HS-27A (cell line): ENCODE results near the gene MACROD2.
"Not testable (repeated sequence)": the region's sequence is repeated elsewhere in the genome, so short reads cannot be mapped to it uniquely, and the experiment has no call there.

Source experiments
- DNase-seq: peaks from one replicate; pipeline ENCODE4 v3.0.0-alpha.2; 2012; ENCODE audit warnings: low read depth, missing footprints

The MACROD2 gene

DNA sequence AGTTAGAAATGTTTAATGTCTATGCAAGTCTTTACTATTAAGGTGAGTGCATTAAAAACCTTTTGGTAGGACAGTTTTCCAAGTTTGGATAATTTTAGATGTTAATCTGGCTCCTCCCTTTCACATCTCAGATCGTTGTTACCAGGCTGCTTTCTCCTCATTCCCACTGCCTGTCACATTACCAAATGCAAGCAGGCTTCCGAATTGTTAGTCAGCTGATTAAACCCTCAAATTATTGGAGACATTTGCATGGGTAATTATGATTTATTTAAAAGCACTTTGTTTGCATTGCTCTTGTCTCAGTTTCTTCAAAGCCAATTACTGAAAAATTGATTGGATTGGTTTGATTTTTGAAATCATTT lies 1761.4 kb downstream of the MACROD2 start:
- DNase-seq = no peak

DNA sequence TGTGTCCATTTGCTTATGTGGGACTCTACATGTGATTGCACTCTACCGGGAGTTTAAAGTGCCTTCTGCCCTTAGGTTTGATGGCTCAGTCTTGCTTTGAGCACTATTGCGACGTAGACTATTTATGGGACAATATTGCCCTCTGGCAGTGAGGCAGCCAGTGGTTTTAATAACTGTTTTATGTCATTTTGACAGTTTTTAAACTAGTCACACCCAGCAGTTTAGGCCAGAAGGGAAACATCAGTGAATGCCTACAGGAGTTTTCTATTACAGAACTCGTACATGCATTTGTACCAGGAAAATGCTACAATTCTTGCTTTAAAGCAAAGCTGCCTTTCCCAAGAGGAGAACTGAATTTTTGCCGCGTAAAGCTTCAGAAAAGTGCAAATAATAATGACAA lies 1764.3 kb downstream of the MACROD2 start:
- no peak for DNase-seq

DNA sequence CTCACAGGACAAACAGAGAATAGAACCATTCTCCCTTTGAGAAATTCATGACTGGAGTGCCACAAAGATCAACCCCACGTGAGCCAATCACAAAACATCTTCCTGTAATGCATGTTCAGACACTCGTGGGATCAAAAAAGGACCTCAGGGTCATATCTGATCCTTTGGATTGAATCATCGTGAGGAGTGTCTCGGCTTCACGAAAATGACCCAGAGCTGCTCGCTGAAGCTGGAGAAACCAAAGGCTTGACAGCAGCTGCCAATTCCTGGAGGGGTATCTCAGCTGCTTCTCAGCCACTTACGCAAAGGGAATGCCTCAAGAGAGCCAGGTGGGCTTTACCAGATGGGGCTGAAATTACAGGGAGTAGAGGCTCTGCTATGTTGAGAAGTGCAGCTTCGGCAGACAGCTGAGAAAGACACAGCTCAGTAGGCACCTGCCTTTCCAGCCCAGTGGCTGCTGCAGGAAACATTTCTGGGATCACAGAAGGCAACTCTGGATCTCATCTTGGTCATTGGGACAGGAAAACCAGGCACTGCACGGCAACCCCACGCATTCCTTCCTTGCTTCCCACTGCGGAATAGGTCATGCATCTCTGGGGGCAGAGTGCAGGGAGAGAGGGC lies 1764.8 kb downstream of the MACROD2 start:
- DNase-seq = no peak

DNA sequence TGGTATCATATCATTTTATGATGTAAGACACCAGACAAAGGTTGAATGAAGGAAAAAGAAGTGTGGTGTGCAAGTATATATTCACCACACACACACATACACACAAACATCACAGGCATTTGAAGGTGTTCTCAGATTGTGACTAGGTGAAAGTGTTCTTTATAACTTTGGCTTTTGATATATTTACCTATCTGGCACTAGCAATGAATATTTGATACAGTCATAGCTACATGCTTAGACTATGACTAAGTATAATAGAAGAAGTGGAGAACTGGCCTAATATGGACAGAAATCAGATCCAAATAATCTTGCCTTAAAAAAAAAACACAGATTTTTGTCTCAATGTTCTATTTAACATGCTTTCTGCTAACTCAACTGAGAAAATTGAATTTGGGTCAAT lies 1768.0 kb downstream of the MACROD2 start:
- peak; percentile 53 for DNase-seq

DNA sequence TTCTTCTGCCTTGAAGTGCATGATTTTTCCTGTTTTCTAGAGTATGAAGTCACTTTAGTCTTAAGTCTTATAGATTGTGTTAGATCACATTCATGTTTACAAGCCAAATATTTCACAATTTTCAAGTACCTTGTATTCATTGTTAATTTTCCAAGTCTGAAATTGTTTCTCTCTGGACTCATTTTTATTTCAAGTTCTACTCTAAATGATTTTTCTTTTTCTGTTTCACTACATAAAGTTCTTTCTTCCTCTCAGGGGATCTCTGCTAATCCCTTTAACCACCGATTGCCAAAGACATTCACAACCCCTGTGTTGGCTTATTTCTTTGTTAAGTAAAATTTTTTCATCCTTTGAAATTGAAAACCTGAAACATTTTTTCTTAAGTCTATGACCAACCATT lies 1772.3 kb downstream of the MACROD2 start:
- DNase-seq = no peak

DNA sequence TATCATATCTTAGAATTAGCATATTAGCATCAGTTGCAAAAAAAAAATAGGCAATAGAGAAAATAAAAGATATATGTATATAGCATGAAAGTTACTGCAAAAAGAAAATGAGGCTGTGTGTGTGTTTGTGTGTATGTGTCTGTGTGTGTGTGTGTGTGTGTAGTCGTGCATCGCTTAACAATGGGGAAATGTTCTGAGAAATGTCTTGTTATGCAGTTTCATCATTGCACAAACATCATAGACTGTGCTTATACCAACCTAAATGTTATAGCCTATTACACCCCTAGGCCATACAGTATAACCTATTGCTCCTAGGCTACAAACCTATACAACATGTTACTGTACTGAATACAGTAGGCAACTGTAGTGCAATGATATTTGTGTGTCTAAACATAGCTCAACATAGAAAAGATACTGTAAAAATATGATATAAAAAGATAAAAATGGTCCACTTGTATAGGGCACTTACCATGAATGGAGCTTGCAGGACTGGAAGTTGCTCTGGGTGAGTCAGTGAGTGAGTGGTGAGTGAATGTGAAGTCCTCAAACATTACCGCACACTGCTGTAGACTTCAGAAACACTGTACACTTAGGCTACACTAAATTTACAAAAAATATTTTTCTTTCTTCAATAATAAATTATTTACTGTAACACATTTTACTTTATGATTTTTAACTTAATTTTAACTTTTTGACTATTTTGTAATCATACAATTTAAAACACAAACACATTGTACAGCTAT lies 1772.9 kb downstream of the MACROD2 start:
- no peak for DNase-seq

DNA sequence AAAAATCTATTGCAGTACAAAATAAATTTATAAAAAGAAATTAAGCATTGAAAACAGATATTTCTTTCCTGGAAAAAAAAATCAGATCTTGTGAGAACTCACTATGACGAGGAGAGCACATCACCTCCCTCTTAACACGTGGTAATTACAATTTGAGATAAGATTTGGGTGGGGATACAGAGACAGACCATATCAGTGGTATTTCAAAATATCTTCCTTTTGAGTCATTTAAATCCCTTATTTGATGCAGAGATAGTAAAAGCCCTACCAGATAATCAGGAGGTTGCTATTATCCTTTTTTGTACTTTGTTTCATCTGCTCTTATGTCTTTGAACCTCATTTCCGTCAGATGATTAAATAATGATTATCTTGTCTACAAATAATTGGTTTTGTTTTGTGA lies 1777.5 kb downstream of the MACROD2 start:
- DNase-seq = no peak

DNA sequence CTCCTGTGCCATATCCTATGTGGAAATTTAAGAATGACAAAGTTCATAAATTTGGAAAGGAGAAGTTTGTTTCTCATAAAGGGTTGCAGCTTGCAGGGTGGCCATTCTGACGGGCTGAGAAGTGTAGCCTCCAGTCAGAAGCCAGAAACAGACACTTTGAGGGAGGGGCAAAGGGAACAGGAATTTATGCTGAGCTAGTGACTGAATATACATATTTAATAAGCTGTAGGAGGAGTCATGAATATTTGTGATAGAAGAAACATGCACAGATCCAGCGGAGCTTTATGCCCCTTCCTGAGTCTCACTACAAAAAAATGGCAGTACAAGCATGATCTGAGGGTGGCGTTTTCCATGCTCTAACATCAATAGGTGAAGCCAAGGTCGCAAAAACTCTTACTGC lies 1779.6 kb downstream of the MACROD2 start:
- DNase-seq = no peak

DNA sequence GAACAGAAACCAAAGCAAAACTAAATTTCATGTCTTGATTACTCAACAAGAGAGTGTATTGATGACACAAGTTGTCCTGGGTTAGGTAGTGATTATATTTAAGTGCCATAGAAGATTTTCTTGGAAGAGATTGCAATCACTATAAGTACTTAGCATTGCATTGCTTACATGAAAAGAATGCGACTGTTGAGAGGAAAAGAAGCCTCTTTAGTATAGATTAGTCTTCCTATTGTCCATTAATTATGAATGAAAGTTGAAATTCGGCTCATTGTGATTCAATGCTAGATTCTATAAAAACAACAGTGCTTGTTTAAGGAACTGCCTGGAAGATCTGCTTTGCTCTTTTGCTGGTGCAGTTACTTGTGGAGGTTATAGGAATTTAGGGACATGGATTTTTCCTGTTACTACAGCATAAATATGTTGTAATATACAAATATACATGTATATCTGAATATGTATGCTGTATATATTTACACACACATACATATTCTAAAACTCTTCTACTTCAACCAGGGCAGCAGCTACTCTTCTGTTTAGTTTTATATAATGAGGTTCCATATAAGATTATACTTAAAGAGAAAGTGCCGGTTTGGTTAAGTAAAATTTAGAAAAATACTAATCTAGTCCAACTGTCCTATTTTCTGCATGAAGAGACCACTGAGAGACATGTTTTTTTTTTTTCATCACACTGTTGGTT lies 1781.6 kb downstream of the MACROD2 start:
- no peak for DNase-seq

DNA sequence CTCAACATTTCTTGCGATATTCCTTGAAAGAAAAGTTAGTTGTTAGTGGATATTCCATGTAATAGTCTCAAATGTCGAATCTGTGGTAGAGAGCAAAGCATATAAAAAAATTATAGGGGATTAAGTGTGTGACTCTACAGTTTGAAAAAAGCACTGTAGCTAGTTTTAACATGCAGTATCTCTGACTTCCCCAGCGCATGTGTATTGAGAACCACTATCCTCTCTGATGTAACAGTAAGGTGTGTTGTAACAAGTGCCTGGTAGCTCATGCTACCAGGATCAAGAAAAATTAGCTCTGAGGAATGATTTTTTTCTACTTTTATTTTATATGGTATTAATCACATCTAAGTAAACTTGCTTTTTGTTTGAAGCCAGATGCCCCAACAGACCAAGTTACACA lies 1788.7 kb downstream of the MACROD2 start:
- no peak for DNase-seq

DNA sequence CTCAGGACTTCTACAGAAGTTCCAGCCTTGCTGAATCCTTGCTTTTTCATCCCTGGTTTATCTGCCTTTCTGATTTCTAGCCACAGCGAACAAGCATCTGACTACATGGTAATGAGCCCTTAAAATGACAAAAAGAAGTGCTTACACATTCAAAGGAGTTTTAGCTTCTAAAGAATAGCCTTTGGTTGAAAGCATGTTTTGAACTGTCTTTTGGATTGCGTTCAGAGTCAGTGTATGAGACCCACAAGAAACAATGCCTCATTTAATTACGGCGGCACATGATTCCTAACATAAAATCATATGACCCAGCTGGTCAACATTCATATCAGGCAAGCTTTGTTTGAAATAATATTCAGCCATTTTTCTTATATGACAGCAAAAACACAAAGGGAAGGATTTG lies 1793.8 kb downstream of the MACROD2 start:
- DNase-seq = no peak

DNA sequence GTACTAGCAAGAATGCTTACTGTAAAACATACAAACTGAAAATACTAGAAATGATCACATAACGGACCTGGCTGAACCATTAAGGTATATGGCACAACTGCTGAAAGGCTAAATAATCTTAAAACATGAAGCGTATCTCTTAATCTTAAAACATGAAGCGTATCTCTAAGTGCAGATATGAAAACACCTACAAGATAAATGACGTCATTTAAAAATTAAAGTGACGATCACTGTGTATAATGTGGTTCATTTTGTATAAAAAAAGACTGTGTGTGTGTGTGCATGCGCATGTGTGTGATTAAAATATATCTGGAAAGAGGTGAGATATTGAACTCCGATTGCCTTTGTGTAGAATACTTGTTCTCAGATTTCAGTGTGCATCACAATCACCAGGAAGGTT lies 1797.5 kb downstream of the MACROD2 start:
- DNase-seq = no peak

DNA sequence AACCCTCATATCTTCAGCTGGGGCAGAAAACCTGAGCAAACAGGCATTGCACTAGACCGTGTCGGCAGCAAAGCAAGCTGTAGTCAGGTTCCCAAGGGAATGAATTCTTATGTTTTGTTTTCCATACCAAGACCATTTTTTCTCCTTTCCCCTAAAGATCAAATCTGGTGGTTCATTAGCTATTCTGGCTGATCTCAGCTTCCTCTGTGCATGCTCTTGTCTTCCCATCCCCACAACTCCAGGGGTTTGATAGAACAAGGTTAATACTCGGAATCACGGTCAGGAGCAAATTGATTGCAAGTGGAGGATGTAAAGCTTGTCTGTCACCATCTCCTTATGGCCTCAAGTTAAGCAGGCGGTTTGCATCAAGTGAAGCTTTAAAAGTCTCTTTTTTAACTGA lies 1799.1 kb downstream of the MACROD2 start:
- no peak for DNase-seq

DNA sequence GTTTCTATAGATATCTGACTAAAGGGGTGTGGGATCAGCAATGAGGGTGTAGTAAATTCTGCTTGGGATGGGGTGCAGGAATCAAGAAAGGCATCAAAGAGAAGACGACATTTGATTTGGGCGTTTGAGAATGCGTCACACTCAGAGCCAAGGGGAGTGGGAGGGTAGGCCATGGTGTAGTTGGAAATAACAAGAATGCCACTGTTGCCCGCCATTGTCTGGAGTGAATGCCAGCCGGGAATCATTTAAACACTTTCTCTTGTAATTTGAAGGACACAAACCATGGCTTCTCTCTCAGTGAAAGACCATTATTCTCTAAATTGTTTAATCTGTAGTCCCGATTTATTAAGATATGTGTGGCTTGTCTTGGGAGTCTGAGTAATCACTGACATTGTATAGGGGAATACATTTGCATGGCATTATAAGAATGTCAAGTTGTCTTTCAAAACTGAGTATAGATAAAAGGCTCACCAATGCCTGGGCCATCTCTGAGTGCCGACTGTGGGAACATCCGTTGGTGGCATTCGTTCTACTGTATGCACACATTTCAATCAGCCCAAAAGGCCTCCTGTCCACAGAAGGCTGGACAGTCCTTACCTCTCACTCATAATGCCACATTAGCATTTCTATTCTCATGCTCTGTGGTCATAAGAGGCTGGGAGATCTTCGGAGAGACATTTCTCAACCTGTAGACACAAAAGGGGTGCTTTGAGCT lies 1800.1 kb downstream of the MACROD2 start:
- no peak for DNase-seq

DNA sequence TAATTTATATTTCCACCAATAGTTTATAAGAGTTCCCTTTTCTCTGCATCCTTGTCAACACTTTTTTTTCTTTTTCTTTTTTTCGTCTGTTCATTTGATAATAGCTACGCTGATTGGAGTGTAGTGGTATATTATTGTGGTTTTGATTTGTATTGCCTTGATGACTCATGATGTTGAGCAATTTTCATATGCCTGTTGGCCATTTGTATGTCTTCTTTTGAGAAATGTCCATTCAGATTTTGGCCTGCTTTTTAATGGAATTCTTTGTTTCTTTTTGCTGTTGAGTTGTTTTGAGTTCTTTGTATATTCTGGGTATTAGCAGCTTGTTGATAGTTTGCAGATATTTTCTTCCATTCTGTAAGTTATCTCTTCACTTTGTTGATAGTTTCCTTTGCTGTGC lies 1804.6 kb downstream of the MACROD2 start:
- DNase-seq = no peak

DNA sequence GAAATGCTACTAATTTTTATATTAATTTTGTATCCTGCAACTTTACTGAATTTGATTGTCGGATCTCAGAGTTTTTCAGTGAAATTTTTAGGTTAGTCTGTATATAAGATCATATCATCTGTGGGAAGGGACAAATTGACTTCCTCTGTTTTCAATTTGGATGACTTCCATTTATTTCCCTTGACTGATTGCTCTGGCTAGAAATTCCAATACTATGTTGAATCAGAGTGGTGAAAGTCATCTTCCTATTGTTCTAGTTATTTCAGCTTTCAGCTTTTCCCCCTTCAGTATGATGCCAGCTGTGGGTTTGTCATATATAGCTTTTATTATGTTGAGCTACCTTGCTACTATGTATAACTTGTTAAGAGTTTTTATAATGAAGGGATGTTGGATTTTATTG lies 1806.7 kb downstream of the MACROD2 start:
- no peak for DNase-seq

DNA sequence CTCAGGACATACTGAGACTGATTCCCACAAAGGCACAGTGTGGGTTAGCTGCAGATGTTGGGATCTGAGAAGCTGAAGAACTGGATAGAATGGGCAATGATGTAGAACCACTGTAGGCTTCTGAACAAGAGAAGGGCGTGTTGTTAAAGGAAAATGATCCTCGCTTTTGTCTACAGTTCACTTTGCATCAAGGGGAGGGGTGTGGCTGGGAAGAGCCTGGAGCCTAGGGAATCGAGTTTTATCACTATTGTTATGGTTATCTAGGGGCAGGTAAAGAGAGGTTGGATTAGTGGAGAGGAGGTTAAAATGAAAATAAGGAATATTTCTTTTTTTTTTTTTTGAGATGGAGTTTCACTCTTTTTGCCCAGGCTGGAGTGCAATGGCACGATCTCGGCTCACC lies 1809.8 kb downstream of the MACROD2 start:
- DNase-seq = no peak

DNA sequence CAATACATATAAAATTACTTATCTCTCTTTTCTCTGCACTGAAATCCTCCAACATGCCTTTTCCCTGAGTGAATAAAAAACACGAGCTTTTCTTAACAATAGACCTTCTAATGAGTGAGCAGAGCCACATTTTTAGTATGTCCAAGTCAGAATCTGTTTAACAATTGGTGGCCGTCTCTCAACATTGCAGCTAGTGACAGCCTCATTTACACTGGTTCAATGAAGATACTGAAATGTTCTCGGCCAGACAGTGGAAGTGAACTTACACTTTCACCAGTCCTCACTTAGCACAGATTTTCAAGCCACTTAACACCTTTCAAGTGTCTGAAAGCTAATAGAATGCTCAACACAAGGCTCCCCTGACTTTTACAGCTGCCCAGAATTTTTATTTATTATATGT lies 1810.8 kb downstream of the MACROD2 start:
- DNase-seq = no peak

DNA sequence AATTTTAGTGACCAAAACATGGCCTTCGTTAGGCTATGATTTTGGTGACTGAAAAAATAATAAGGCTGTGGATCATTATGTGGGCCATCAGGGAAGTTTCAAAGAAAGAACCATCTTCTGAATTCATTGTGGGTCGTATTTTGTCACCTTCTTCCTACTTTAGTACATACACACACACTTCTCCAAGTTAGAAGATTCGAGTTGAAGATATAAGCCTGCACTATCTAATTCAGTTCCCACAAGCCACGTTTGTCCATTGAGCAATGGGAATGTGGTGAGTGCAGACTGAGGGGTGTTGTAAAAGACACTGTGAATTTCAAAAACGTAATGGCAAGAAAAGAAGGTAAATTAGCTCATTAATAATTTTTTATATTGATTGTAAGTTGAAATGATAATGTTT lies 1812.0 kb downstream of the MACROD2 start:
- no peak for DNase-seq

DNA sequence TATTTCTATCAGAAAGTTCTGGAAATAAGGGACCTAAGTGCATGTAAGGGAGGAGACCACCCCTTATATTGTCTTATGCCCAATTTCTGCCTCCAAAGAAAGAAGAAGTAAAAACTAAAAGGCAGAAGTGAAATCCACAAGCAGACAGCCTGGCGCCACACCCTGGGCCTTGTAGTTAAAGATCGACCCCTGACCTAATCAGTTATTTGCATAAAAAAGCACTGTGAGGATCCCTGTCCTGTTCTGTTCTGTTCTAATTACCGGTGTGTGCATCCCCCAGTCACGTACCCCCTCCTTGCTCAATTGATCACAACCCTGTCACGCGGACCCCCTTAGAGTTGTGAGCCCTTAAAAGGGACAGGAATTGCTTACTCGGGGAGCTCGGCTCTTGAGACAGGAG lies 1812.5 kb downstream of the MACROD2 start:
- not testable (repeated sequence) for DNase-seq

DNA sequence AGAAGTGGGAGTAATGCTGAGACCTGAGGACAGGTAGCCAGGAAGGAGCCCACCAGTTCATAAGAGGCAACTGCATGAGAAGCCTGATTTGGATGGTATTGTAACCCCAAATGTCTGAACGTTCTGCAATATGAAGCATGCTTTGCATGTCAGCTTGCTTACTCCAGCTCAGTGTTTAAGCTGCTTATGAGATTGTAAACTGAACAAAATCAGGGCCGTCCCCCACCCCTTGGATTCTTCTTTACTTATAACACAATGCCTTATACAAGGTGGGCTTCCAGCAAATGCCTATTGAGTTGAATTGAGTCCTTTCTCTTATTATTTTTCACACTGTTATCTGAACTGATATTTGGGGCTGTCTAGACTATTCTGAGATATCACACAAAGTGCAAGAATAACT lies 1816.6 kb downstream of the MACROD2 start:
- no peak for DNase-seq

DNA sequence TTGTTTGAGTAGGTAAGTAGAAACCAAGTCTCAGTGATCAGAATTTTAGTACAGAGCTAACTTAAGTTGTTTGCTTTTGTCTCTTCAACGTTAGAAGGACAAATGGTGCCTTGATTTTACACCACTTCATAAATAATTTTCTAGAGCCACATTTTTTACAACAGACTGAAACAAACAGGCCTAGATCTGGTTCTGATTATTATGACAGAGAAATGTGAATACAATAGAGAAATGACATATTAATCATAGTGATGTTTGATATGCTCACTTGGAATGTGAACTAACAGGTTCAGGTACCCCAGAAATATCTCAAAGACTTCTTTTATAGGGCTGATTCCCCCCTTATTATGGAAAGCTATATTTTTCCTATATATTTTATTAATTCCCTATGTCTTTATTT lies 1817.4 kb downstream of the MACROD2 start:
- no peak for DNase-seq

DNA sequence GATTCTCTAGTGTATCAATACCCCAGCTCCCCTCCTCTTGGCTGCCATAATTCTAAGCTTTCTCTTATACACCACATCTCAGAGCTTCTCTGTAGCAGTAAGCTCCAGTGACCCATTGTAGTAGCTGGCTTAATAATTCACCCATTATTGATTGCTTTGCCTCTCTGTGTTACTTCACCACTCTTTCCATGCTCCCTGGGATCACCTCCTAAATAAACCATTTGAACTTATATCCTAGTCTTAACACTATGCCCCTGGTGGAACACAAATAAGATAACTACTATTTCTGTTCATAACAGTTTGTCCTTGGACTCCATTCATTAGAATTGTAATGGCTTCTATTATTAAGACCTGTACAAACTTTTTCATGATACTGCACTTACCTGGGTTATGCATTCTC lies 1819.0 kb downstream of the MACROD2 start:
- DNase-seq = no peak
